ENCODE data around the gene GNA15. TPM values are rescaled to one million over a fixed set of nuclear protein-coding genes. Genes with fewer than 3 reads are reported as not detected.

GNA15 gene
- total and polyA plus RNA-seq, 2 donors (not counting 1 experiment from before 2014, with no cell fraction given), result not detected

- Histone ChIP-seq H3K27me3 (ENCODE audit: control insufficient read depth, insufficient read depth, low read length) (no peaks in the 10 kb centered on the region), H3K4me2 (ENCODE audit: extremely low read depth, insufficient read depth, low read length) (peak overlapping the region; percentile 88), H3K4me3 (replicated peaks in 1 of 4; ENCODE audit: control extremely low read depth in 1 of 4, insufficient read depth in 1 of 4, low read depth in 3 of 4, low read length in 4 of 4) (peak overlapping the region; percentile 72 to 91 (median 89)), H3K9ac (ENCODE audit: insufficient read depth, low read length) (peak overlapping the region; percentile 92), H3K79me2 (ENCODE audit: control insufficient read depth, insufficient read depth, low read length) (peaks cover 54% of the 10 kb centered on the region), H3K27ac (ENCODE audit: insufficient read depth, low read length) (peak overlapping the region; percentile 80), H3K9me3 (ENCODE audit: control insufficient read depth, insufficient read depth, low read depth, low read length) (no peaks in the 10 kb centered on the region), H4K20me1 (ENCODE audit: control insufficient read depth, extremely low read depth, insufficient read depth, low read length) (no peaks in the 10 kb centered on the region), H3K4me1 (ENCODE audit: control insufficient read depth, extremely low read depth, insufficient read depth, low read length) (peaks cover 15% of the 10 kb centered on the region), H3K36me3 (ENCODE audit: control insufficient read depth, insufficient read depth, low read length) (no peaks in the 10 kb centered on the region), H2AFZ (ENCODE audit: low read length) (no peak overlapping the region)
- DNase-seq (ENCODE audit: low read depth in 2 of 2), result peak; percentile 19 to 27
- TF ChIP-seq EZH2 (IDR thresholded peaks at IDR 0.05; ENCODE audit: low read length, missing control alignments), result no peak
- TF ChIP-seq CTCF (conservative IDR thresholded peaks at IDR 0.05 in 1 of 2, IDR thresholded peaks at IDR 0.05 in 1 of 2; ENCODE audit: low read depth in 1 of 2, low read length in 2 of 2), result no peak
Measured at GRCh38 chr19:3094601-3095440, 41.0 kb upstream of the GNA15 start.

- Histone ChIP-seq H3K4me3 (replicated peaks in 1 of 4; ENCODE audit: control extremely low read depth in 1 of 4, insufficient read depth in 1 of 4, low read depth in 3 of 4, low read length in 4 of 4) (peak overlapping the region; percentile 72 to 91 (median 89)), H3K4me1 (ENCODE audit: control insufficient read depth, extremely low read depth, insufficient read depth, low read length) (peaks cover 15% of the 10 kb centered on the region), H3K79me2 (ENCODE audit: control insufficient read depth, insufficient read depth, low read length) (peaks cover 62% of the 10 kb centered on the region), H4K20me1 (ENCODE audit: control insufficient read depth, extremely low read depth, insufficient read depth, low read length) (no peaks in the 10 kb centered on the region), H3K27ac (ENCODE audit: insufficient read depth, low read length) (peak overlapping the region; percentile 80), H2AFZ (ENCODE audit: low read length) (no peak overlapping the region), H3K9ac (ENCODE audit: insufficient read depth, low read length) (peak overlapping the region; percentile 92), H3K4me2 (ENCODE audit: extremely low read depth, insufficient read depth, low read length) (peak overlapping the region; percentile 88), H3K9me3 (ENCODE audit: control insufficient read depth, insufficient read depth, low read depth, low read length) (no peaks in the 10 kb centered on the region), H3K27me3 (ENCODE audit: control insufficient read depth, insufficient read depth, low read length) (no peaks in the 10 kb centered on the region), H3K36me3 (ENCODE audit: control insufficient read depth, insufficient read depth, low read length) (no peaks in the 10 kb centered on the region)
- TF ChIP-seq CTCF (conservative IDR thresholded peaks at IDR 0.05 in 1 of 2, IDR thresholded peaks at IDR 0.05 in 1 of 2; ENCODE audit: low read depth in 1 of 2, low read length in 2 of 2) (no peak), EZH2 (IDR thresholded peaks at IDR 0.05; ENCODE audit: low read length, missing control alignments) (no peak)
- DNase-seq (ENCODE audit: low read depth in 2 of 2), result no peak
Measured at GRCh38 chr19:3095441-3096191, 40.2 kb upstream of the GNA15 start.

- Histone ChIP-seq H3K4me1 (ENCODE audit: control insufficient read depth, extremely low read depth, insufficient read depth, low read length) (peaks cover 15% of the 10 kb centered on the region), H3K27ac (ENCODE audit: insufficient read depth, low read length) (no peak overlapping the region), H2AFZ (ENCODE audit: low read length) (no peak overlapping the region), H3K79me2 (ENCODE audit: control insufficient read depth, insufficient read depth, low read length) (peaks cover 69% of the 10 kb centered on the region), H3K27me3 (ENCODE audit: control insufficient read depth, insufficient read depth, low read length) (no peaks in the 10 kb centered on the region), H3K9me3 (ENCODE audit: control insufficient read depth, insufficient read depth, low read depth, low read length) (no peaks in the 10 kb centered on the region), H3K36me3 (ENCODE audit: control insufficient read depth, insufficient read depth, low read length) (no peaks in the 10 kb centered on the region), H3K9ac (ENCODE audit: insufficient read depth, low read length) (no peak overlapping the region), H3K4me3 (replicated peaks in 1 of 4; ENCODE audit: control extremely low read depth in 1 of 4, insufficient read depth in 1 of 4, low read depth in 3 of 4, low read length in 4 of 4) (peak overlapping the region; percentile 72 to 91 (median 89)), H4K20me1 (ENCODE audit: control insufficient read depth, extremely low read depth, insufficient read depth, low read length) (no peaks in the 10 kb centered on the region), H3K4me2 (ENCODE audit: extremely low read depth, insufficient read depth, low read length) (peak overlapping the region; percentile 88)
- DNase-seq (ENCODE audit: low read depth in 2 of 2), result no peak
- TF ChIP-seq CTCF (conservative IDR thresholded peaks at IDR 0.05 in 1 of 2, IDR thresholded peaks at IDR 0.05 in 1 of 2; ENCODE audit: low read depth in 1 of 2, low read length in 2 of 2) (no peak), EZH2 (IDR thresholded peaks at IDR 0.05; ENCODE audit: low read length, missing control alignments) (no peak)
Measured at GRCh38 chr19:3096267-3096901, 39.4 kb upstream of the GNA15 start.
